ENCODE data around the gene NEURL1B.

The NEURL1B gene

DNA sequence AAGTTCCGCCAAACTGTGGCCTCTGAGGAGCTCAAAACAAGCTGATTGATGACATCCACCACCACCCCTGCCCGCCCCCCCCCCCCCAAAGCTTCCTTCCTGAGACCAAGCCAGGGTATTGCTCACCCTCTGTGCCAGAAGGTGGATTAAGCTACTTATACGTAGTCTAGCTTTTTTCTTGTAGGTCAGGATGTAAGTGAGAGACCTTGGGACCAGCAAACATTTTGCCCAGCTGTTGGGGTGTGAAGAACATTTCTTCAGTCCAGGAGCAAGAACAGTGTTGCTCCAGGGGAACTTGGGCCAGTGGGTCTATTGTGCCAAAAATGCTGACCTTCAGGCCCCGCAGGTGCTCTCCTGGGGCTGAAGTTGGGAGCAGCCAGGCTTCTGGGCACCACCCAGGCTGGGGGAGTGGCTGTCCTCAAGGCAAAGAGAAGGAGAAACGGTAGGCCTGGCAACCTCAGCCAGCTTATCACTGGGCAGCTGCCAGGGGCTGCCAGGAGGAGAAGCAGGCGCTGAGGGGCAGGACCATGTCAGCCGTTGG lies 18.0 kb downstream of the NEURL1B start:
- no peak overlapping the region for H3K4me3 ChIP-seq (ENCODE audit: low read length)
- TF ChIP-seq, protein P1, sequence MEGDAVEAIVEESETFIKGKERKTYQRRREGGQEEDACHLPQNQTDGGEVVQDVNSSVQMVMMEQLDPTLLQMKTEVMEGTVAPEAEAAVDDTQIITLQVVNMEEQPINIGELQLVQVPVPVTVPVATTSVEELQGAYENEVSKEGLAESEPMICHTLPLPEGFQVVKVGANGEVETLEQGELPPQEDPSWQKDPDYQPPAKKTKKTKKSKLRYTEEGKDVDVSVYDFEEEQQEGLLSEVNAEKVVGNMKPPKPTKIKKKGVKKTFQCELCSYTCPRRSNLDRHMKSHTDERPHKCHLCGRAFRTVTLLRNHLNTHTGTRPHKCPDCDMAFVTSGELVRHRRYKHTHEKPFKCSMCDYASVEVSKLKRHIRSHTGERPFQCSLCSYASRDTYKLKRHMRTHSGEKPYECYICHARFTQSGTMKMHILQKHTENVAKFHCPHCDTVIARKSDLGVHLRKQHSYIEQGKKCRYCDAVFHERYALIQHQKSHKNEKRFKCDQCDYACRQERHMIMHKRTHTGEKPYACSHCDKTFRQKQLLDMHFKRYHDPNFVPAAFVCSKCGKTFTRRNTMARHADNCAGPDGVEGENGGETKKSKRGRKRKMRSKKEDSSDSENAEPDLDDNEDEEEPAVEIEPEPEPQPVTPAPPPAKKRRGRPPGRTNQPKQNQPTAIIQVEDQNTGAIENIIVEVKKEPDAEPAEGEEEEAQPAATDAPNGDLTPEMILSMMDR (conservative IDR thresholded peaks at IDR 0.05; ENCODE audit: low read length) = no peak

DNA sequence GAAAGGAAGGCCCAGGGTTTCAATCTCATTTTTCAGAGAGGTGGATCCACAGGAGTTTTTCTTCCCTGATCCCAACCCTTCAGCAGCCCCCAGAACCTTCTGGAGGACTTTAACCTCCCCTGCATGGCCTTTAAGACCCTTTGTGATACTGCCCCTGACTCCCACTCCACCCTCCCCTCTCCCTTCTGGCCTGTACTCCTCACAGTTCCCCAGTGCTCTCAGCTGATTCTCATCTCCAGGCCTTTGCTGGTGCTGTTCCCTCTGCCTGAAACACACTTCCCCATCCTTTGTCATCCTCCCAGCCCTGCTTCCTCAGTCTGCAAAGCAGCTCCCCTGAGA lies 18.5 kb downstream of the NEURL1B start:
- TF ChIP-seq, protein P1 (conservative IDR thresholded peaks at IDR 0.05; ENCODE audit: low read length) = no peak
- no peak overlapping the region for H3K4me3 ChIP-seq (ENCODE audit: low read length)
- DNase-seq (ENCODE audit: low read depth) = no peak

More for the DNA sequence above, 18.0 kb downstream of the NEURL1B start:
- no peak for DNase-seq (ENCODE audit: low read depth)

DNA sequence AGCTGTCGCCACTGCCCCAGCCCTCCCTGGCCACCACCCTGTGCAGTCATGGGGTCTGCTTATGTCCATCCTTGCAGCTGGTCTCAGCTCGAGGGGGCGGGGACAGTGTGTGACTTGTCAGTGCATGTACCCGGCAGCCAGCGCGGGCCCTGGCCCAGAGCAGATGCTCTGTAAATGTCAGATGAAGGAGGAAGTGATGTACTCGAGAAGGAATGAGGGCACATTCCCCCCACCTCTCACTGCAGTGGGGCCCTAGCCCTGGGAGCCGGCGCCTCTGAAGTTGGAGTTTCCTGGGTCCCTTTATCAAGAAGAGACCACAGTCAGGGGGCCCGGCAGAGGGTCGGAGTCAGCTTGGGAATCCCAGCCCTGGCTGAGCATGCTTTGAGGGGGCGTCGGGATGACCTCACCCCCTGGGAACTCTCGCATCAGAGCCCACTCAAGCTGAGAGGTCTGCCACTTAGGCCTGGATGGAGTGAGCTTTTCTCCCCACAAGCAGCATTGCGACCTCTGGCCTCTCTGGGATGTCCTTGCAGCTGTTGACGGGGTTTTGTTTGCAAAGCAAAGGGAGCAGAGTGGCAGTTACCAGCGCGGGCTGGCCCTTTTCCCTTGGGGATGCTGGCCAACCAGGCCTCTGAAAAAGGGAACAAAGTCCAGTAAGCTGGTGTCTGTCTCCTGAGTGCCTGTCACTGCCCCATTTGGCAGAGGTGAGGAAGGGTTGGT lies 19.0 kb downstream of the NEURL1B start:
- peak overlapping the region; percentile 33 for H3K4me3 ChIP-seq (ENCODE audit: low read length)
- peak; percentile 90 for DNase-seq (ENCODE audit: low read depth)
- TF ChIP-seq, protein P1 (conservative IDR thresholded peaks at IDR 0.05; ENCODE audit: low read length) = peak; percentile 18; the same call in 1 of the 2 replicates

DNA sequence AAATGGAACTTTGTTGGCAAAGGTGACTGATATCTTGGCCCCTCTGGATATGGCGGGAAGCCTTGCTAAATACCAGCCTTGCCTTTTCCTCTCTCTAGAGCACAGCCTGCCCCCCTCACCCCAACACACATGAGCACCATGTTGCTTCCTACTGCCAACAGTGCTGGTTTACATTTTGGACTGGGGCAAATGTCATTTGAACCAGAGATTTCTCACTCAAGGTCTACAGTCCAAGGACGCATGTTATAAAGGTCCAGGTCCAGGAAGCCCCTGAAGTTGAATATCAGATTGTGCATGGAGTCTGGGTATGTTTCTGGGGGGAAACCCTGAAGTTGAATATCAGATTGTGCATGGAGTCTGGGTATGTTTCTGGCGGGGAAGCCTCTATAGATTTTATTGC lies 19.9 kb downstream of the NEURL1B start:
- DNase-seq (ENCODE audit: low read depth) = no peak
- no peak overlapping the region for H3K4me3 ChIP-seq (ENCODE audit: low read length)
- TF ChIP-seq, protein P1 (conservative IDR thresholded peaks at IDR 0.05; ENCODE audit: low read length) = no peak

DNA sequence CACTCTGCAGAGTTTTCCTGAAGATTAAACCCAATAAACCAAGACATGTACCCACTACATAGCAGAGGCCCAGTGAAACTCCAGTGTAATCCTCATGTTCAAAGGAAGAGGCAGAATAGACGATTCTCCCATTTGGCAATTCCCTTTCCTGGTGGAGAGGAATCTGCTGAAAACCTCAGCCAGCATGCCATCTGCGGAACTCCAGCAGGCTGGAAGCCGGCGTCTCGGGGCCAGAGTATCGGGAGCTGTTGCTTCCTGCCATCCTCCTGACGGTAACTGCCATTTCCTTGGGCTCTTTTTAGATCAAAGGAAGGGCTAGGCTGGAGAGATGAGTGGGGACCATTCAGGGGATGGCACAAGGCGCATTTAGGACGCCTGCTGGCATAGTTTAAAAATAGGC lies 20.5 kb downstream of the NEURL1B start:
- TF ChIP-seq, protein P1 (conservative IDR thresholded peaks at IDR 0.05; ENCODE audit: low read length) = no peak
- no peak for DNase-seq (ENCODE audit: low read depth)
- H3K4me3 ChIP-seq (ENCODE audit: low read length) = no peak overlapping the region

DNA sequence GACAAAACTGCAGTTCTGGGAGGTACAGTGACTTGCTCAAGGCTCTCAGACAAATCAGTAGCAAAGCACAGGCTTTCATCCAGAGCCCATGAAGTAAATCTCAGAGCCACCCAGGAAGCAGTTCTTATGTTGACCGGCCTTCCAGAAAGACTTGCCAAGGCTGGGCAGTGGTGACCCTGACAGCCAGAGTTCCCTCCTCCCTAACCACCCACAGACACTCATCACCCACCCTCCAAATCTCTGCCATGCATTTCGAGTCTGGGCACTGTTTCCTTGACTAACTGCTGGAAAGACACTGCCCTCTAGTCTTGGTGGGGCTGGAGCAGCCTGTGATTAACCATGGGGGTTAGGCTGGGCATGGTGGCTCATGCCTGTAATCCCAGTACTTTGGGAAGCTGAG lies 21.5 kb downstream of the NEURL1B start:
- TF ChIP-seq, protein P1 (conservative IDR thresholded peaks at IDR 0.05; ENCODE audit: low read length) = no peak
- H3K4me3 ChIP-seq (ENCODE audit: low read length) = no peak overlapping the region
- no peak for DNase-seq (ENCODE audit: low read depth)

DNA sequence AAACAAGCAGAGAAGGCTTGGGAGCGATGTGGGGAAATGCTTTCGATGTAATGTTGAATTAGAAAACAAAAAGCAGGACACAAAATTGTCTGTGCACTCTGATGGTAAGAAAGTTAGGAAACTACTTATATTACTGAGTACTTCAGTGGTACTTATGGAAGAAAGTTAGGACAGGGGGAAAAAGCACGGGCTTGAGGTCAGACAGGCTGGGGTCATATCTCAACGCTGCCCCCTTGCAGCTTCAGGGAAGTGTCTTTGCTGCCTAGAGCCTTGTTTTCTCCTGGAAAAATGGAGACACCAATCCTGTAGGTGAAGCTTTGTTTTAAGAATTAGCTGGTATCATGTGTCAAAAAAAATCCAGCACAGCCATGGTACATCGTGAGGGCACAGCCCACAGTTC lies 23.0 kb downstream of the NEURL1B start:
- DNase-seq (ENCODE audit: low read depth) = no peak
- no peak overlapping the region for H3K4me3 ChIP-seq (ENCODE audit: low read length)
- TF ChIP-seq, protein P1 (conservative IDR thresholded peaks at IDR 0.05; ENCODE audit: low read length) = no peak
